HFF-Myc (cell line): Measurements from ENCODE around the gene TCEANC.

Experiments used
- DNase-seq: peaks from one replicate; pipeline ENCODE4 v3.0.0-alpha.2; 2011; ENCODE audit warnings: low read depth; ENCODE audit errors: extremely low read depth
- H3K4me3 ChIP-seq: replicated peaks from 2 replicates; pipeline ENCODE4 v1.5.1; 2011; ENCODE audit warnings: low read depth, mild to moderate bottlenecking, control low read depth, low read length
- CTCF ChIP-seq: IDR thresholded peaks from 2 replicates; pipeline ENCODE4 v1.5.1; 2012; ENCODE audit warnings: mild to moderate bottlenecking, low read depth, low read length, control low read depth; ENCODE audit errors: missing control alignments

The TCEANC gene

GRCh38 chrX:13695601-13696115 lies 42.7 kb downstream of the TCEANC start:
- TF ChIP-seq CTCF: no peak
- DNase-seq: no peak
- no peak overlapping the region for H3K4me3 ChIP-seq

- no peak overlapping the region for H3K4me3 ChIP-seq
- no peak for TF ChIP-seq CTCF
- no peak for DNase-seq
Measured at GRCh38 chrX:13697455-13697854, 44.5 kb downstream of the TCEANC start.

- no peak for DNase-seq
- no peak for TF ChIP-seq CTCF
- no peak overlapping the region for H3K4me3 ChIP-seq
Measured at GRCh38 chrX:13697976-13698375, 45.0 kb downstream of the TCEANC start.

- H3K4me3 ChIP-seq: no peak overlapping the region
- TF ChIP-seq CTCF: no peak
- no peak for DNase-seq
Measured at GRCh38 chrX:13698432-13698831, 45.5 kb downstream of the TCEANC start.

- DNase-seq: no peak
- TF ChIP-seq CTCF: no peak
- no peak overlapping the region for H3K4me3 ChIP-seq
Measured at GRCh38 chrX:13699183-13699826, 46.4 kb downstream of the TCEANC start.

- DNase-seq: no peak
- no peak for TF ChIP-seq CTCF
- no peak overlapping the region for H3K4me3 ChIP-seq
Measured at GRCh38 chrX:13700380-13700779, 47.4 kb downstream of the TCEANC start.
